Measurements from ENCODE around the gene EXOC6B.
"Not testable (repeated sequence)": the region's sequence is repeated elsewhere in the genome, so short reads cannot be mapped to it uniquely, and the experiment has no call there.

EXOC6B gene

DNA sequence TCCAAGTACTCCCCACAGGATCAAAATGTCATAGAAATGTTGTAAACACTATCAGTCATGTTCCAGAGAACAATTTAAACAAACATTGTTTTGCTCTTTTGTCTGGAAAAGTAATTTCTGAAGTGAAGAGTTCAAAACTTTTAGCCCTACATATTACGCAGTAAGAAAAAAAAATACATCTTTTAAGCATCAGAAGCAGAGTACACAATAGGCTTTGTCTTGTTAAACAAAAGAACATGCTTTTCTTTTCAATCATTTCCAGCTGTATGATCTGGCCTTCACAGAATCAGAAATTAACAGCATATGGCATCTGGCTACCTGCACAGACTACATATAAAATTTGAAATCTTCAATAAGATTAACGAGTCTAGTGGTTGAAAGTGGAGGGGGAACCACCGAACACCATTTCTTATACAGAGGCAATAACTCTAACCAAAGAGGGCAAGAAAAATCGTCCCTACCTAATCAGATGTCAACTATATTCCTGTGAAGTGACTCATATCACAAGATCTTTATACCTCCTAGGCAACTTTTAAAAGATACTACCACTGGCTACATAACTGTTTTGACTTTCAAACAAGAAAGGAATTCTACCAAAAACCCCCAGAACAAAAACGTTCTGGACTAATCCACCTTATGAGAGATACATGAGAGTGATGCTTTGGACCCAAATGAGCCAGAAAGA lies 149.3 kb downstream of the EXOC6B start:
- DNase-seq (ENCODE audit: low read depth in 1 of 2, low spot score in 1 of 2) = no peak
- in situ Hi-C loops (cut with HindIII; ENCODE audit: low pct_unique_long_range_greater_than_20kb, low sequenced_read_pairs) = no loop called here
- no peak for TF ChIP-seq JUND (IDR thresholded peaks at IDR 0.05; ENCODE audit: low read depth)

DNA sequence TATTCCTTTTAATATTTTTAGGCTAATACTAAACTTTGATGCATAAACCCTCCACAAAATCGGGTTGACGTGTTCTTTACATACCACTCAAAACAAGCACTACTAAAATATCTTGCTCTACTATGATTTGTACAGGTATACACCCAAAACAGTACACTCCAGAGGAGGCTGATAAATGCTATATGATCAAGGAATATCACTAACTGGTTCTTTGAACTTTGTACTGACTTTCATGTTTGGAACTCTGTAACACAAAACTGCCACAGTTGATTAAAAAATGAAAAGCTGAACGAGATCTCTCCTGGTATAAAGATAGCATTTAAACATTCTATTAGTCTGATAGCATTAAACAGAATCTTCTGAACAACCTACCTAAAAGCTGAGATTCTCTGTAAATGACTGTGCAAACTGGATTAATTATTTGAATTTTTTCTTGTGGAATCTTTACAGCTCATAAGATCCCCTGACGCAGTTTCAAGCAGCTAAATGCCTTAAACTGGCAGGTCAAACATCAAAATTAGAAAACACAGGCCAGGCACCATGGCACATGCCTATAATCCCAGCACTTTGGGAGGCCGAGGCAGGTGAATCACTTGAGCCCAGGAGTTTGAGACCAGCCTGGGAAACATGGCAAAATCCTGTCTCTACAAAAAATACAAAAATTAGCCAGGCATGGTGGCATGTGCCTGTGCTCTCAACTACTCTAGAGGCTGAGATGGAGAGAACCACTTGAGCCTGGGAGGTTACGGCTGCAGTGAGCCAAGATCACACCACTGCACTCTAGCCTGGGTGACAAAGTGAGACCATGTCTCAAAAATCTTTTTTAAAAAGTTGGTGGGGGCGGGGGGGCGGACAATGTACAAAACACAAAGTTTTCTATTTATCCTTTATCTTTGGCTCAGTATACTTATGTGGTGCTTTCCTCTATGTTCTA lies 150.6 kb downstream of the EXOC6B start:
- no peak for TF ChIP-seq JUND (IDR thresholded peaks at IDR 0.05; ENCODE audit: low read depth)
- DNase-seq (ENCODE audit: low read depth in 1 of 2, low spot score in 1 of 2) = no peak
- in situ Hi-C loops (cut with HindIII; ENCODE audit: low pct_unique_long_range_greater_than_20kb, low sequenced_read_pairs) = no loop called here

DNA sequence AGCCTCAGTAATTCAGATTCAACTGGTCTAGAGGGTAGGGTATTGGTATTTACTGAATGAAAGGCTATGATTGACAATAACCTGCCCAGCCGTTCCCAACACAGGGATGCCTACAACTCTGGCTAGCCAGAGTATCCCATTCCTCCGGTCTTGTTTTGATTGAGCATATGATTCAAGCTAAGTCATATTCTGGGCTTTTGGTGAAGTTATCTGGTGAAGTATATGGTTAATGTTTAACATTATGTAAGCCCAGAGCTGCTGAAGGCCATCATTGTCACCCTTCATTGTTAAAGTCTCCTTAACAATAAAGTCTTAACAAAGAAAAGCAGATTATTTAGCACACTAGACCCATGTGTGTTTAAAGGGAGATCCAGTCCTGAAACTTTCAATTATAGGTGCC lies 152.6 kb downstream of the EXOC6B start:
- no peak for DNase-seq (ENCODE audit: low read depth in 1 of 2, low spot score in 1 of 2)
- in situ Hi-C loops (cut with HindIII; ENCODE audit: low pct_unique_long_range_greater_than_20kb, low sequenced_read_pairs) = no loop called here
- TF ChIP-seq JUND (IDR thresholded peaks at IDR 0.05; ENCODE audit: low read depth) = no peak

DNA sequence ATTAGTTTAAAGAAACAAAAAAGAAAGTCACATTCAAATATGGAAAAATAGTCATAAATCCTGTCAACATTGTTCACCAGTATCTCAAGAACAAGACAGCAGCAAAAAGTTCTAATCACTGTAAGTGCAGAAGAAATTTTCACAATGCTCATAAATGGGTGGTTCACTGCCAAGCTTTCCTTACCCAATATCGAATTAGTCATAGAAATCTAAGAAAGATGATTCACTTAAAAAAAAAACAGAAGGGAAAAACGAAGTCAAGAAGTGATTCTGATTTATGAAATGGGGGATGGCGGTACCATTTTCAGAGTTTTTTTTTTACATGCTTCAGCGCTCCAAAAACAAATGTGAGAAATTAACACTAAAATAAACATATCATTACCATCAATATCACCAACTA lies 156.7 kb downstream of the EXOC6B start:
- no peak for TF ChIP-seq JUND (IDR thresholded peaks at IDR 0.05; ENCODE audit: low read depth)
- no peak for DNase-seq (ENCODE audit: low read depth in 1 of 2, low spot score in 1 of 2)
- in situ Hi-C loops (cut with HindIII; ENCODE audit: low pct_unique_long_range_greater_than_20kb, low sequenced_read_pairs) = no loop called here

DNA sequence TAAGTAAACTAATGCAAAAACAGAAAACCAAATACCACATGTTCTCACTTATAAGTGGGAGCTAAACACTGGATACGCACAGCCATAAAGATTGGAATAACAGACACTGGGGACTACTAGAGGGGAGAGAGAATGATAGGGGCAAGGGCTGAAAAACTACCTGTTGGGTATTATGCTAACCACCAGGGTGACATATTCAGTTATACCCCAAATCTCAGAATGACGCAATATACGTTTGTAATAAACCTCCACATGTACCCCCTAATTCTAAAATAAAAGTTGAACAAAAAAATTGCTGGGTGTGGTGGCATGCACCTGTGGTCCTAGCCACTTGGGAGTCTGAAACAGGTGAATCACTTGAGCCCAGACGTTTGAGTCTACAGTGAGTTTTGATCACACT lies 157.2 kb downstream of the EXOC6B start:
- DNase-seq (ENCODE audit: low read depth in 1 of 2, low spot score in 1 of 2) = no peak
- TF ChIP-seq JUND (IDR thresholded peaks at IDR 0.05; ENCODE audit: low read depth) = no peak
- in situ Hi-C loops (cut with HindIII; ENCODE audit: low pct_unique_long_range_greater_than_20kb, low sequenced_read_pairs) = no loop called here

DNA sequence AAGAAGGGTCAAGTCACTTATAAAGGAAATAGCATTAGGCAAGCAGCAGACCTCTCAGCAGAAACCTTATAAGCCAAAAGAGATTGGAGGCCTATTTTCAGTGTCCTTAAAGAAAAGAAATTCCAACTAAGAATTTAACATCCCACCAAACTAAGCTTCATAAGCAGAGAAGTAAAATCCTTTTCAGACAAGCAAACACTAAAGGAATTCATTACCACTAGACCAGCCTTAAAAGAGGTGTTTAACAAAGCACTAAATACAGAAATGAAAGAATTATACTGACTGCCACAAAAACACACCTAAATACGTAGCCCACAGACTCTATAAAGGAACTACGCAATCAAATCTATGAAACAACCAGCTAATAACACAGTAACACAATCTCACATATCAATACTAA lies 160.4 kb downstream of the EXOC6B start:
- in situ Hi-C loops (cut with HindIII; ENCODE audit: low pct_unique_long_range_greater_than_20kb, low sequenced_read_pairs) = no loop called here
- no peak for DNase-seq (ENCODE audit: low read depth in 1 of 2, low spot score in 1 of 2)
- TF ChIP-seq JUND (IDR thresholded peaks at IDR 0.05; ENCODE audit: low read depth) = no peak

DNA sequence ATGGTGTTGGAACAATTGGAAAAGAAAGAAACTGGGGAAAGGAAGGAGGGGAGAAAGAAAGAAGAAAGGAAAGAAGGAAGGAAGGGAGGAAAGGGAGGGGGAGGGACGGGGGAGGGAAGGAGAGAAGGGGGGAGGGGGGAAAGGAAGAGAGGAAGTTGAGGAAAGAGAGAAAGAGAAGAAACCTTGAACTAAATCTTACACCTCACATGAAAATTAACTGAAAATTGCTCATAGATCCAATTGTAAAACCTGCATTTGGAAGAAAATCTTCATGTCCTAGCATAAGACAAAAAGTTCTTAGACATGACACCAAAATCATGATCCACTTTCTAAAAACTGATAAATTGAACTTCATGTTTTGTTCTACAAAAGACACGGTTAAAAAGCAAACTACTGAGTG lies 163.8 kb downstream of the EXOC6B start:
- in situ Hi-C loops (cut with HindIII; ENCODE audit: low pct_unique_long_range_greater_than_20kb, low sequenced_read_pairs) = no loop called here
- no peak for TF ChIP-seq JUND (IDR thresholded peaks at IDR 0.05; ENCODE audit: low read depth)
- DNase-seq (ENCODE audit: low read depth in 1 of 2, low spot score in 1 of 2) = no peak

DNA sequence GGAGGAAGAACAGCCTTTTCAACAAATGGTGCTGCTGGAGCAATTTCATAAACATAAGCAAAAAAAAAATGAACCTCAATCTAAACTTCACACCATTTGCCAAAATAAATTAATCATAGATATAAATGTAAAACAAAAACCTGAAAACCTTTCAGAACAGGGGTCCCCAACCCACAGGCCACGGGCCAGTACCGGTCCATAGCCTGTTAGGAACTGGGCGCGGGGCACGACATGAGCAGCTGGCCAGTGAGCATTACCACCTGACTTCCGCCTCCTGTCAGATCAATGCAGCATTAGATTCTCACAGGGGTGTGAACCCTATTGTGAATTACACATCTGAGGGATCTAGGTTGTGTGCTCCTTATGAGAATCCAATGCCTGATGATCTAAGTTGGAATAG lies 176.0 kb downstream of the EXOC6B start:
- in situ Hi-C loops (cut with HindIII; ENCODE audit: low pct_unique_long_range_greater_than_20kb, low sequenced_read_pairs) = no loop called here
- no peak for TF ChIP-seq JUND (IDR thresholded peaks at IDR 0.05; ENCODE audit: low read depth)
- no peak for DNase-seq (ENCODE audit: low read depth in 1 of 2, low spot score in 1 of 2)

DNA sequence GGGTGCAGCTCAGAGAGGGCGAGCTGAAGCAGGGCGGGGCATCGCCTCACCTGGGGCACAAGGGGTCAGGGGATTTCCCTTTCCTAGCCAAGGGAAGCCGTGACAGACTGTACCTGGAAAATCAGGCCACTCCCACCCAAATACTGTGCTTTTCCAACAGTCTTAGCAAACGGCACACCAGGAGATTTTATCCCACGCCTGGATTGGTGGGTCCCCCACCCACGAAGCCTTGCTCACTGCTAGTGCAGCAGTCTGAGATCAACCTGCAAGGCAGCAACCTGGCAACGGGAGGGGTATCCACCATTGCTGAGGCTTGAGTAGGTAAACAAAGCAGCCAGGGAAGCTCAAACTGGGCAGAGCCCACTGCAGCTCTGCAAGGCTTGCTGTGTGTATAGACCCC lies 184.6 kb downstream of the EXOC6B start:
- in situ Hi-C loops (cut with HindIII; ENCODE audit: low pct_unique_long_range_greater_than_20kb, low sequenced_read_pairs); DNase-seq (ENCODE audit: low read depth in 1 of 2, low spot score in 1 of 2): not testable (repeated sequence)

DNA sequence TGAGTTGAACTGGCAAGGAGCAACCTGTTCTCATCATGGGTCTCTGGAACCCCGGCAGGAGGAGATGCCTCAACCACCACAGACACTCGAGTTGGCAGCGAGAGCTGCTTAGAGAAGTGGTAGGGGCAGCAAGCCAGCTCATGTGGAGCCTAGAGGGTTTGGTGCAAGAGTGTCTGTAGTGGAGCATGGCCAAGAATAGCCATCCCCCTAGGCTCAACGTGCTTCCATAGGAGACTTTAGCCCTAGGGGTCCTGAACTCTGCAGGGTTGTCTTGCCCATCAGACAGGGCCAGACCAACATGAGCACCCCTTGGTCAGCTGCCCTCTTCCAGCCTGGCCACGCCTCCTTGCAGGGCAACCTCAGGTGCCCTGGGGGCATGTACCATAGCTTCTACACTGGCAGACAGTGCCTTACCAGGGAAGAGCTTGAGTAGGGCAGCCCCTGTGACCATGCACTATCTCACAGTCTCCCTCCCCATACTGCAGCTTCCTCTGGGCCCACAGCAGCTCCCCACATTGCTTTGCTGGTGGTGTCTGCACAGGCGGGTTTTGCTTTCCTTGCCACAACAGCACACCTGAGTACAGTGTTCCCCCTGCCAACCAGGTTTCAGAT lies 187.1 kb downstream of the EXOC6B start:
- no peak for TF ChIP-seq JUND (IDR thresholded peaks at IDR 0.05; ENCODE audit: low read depth)
- in situ Hi-C loops (cut with HindIII; ENCODE audit: low pct_unique_long_range_greater_than_20kb, low sequenced_read_pairs) = no loop called here
- DNase-seq (ENCODE audit: low read depth in 1 of 2, low spot score in 1 of 2) = peak in 1 of 2 experiments; percentile 2

DNA sequence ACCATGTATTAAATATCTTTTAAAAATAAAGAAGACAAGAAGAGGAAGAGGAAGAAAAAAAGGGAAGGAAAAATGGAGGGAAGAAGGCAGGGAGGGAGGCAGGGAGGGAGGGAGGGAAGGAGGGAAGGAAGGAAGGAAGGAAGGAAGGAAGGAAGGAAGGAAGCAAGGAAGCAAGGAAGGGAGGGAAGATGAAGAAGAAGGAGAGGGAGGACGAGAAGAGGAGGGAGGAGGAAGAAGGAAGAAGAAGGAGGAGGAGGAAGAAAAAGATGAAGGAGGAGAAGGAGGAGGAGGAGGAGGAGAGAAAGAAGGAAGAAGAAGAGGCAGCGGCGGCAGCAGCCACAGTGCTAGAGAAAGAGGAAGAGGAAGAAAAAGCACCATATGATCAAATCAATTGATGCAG lies 189.6 kb downstream of the EXOC6B start:
- no peak for TF ChIP-seq JUND (IDR thresholded peaks at IDR 0.05; ENCODE audit: low read depth)
- in situ Hi-C loops (cut with HindIII; ENCODE audit: low pct_unique_long_range_greater_than_20kb, low sequenced_read_pairs) = no loop called here
- no peak for DNase-seq (ENCODE audit: low read depth in 1 of 2, low spot score in 1 of 2)

DNA sequence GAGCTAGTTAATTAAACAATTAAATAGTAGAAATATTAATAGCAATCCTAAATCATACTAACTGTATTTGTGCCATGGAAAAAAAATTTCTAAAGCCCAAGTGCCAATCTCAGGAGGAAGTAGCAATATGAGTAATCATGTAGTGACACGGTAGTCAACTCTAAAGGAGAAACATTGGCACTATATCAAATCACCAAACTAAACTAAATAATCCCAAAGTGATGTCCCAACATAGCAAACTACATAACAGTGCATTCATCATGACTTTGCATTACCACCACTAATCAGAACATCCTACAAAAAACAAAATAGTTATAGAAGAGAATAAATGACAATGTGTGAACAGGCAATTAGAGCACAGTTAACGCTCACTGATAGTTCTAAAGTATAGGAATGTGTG lies 195.1 kb downstream of the EXOC6B start:
- in situ Hi-C loops (cut with HindIII; ENCODE audit: low pct_unique_long_range_greater_than_20kb, low sequenced_read_pairs) = no loop called here
- no peak for TF ChIP-seq JUND (IDR thresholded peaks at IDR 0.05; ENCODE audit: low read depth)
- no peak for DNase-seq (ENCODE audit: low read depth in 1 of 2, low spot score in 1 of 2)

DNA sequence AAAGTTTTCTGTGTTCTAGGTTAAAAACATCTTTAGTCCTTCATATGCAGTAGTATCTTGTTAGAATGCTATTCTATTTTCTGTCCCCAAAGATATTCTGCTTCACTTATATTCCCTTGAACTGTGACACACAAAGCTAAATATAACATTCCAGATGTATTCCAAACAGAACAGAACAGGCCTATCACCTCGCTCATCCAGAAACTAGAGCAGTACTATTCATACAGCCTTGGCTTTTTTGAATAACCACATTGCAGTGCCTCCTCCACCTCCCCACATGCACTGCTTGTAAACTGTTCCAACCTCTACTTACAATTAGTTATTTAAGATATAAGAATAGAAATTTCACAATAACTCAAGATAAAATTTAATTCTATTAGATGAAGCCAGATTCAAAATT lies 196.8 kb downstream of the EXOC6B start:
- no peak for TF ChIP-seq JUND (IDR thresholded peaks at IDR 0.05; ENCODE audit: low read depth)
- in situ Hi-C loops (cut with HindIII; ENCODE audit: low pct_unique_long_range_greater_than_20kb, low sequenced_read_pairs) = no loop called here

More for the DNA sequence above, 196.8 kb downstream of the EXOC6B start:
- no peak for DNase-seq (ENCODE audit: low read depth in 1 of 2, low spot score in 1 of 2)

Data from T47D (cell line).